Renal cortical epithelial cell (primary cell): ENCODE measurements around the gene SH3GL3. TPM values are rescaled to one million over a fixed set of nuclear protein-coding genes. Genes with fewer than 3 reads are reported as not detected.

Experiments used
- total RNA-seq: library from RNA; depleted of rRNA; stranded (reverse); fragments of >200 nt; gene quantifications from 2 replicates; pipeline ENCODE4 v1.2.3, GENCODE V29; 2014

Gene SH3GL3
- total RNA-seq, 1 donor from 2014 or later: 0.35 TPM

Other genes with a start within 250 kb of the SH3GL3 start
- gene HDGFL3, start 239.5 kb upstream of the SH3GL3 start, total RNA-seq: 46.4 and 61.2 TPM in 2 replicates
- gene BNC1, start 162.7 kb upstream of the SH3GL3 start, total RNA-seq: 18.4 and 26.7 TPM in 2 replicates
- gene ADAMTSL3, start 206.8 kb downstream of the SH3GL3 start, total RNA-seq: 11.1 and 20.7 TPM in 2 replicates